Heart right ventricle (tissue), 16 donors: ENCODE data around the gene RASSF1. TPM values are rescaled to one million over a fixed set of nuclear protein-coding genes. Genes with fewer than 3 reads are reported as not detected.

Source experiments
- ATAC-seq, 8 donors: fragments of 200-7000 bp; cut with Tn5 transposase; one replicate each; pipeline ENCODE4 v1.9.1; 2020; ENCODE audit warnings: mild to moderate bottlenecking in 8 of 8, moderate library complexity in 8 of 8, moderate number of reproducible peaks in 1 of 8
- DNase-seq, 2 donors: peaks; one replicate each; pipeline ENCODE4 v3.0.0-alpha.2; 2020
- H3K27ac ChIP-seq, 10 donors: fragments of 200-600 bp; sonication (generic) in 2 of 10; one replicate each; pipeline versions ENCODE4 v1.5.0 to v1.8.0; 2020 to 2022; ENCODE audit warnings: mild to moderate bottlenecking in 3 of 10
- H3K27me3 ChIP-seq, 7 donors: fragments of 200-600 bp; one replicate each; pipeline ENCODE4 v1.8.0; 2021 to 2022; ENCODE audit warnings: mild to moderate bottlenecking in 2 of 7
- H3K36me3 ChIP-seq, 9 donors: fragments of 200-600 bp; sonication (generic) in 1 of 9; one replicate each; pipeline versions ENCODE4 v1.5.0 to v1.8.0; 2020 to 2022; ENCODE audit warnings: mild to moderate bottlenecking in 2 of 9
- H3K4me1 ChIP-seq, 9 donors: fragments of 200-600 bp; sonication (generic) in 1 of 9; one replicate each; pipeline versions ENCODE4 v1.5.0 to v1.8.0; 2020 to 2022; ENCODE audit warnings: mild to moderate bottlenecking in 4 of 9
- H3K4me3 ChIP-seq, 10 donors: fragments of 200-600 bp; sonication (generic) in 2 of 10; one replicate each; pipeline versions ENCODE4 v1.5.0 to v1.8.0; 2020 to 2022; ENCODE audit warnings: mild to moderate bottlenecking in 7 of 10, moderate library complexity in 2 of 10
- H3K9me3 ChIP-seq, 11 donors: fragments of 200-600 bp in 10 of 11; sonication (generic) in 2 of 11; one replicate each; pipeline versions ENCODE4 v1.5.0 to v1.8.0; 2013 to 2022; ENCODE audit warnings: mild to moderate bottlenecking in 2 of 11, control low read depth in 1 of 11, moderate library complexity in 1 of 11
- CTCF ChIP-seq, 9 donors: fragments of 200-600 bp; sonication (generic) in 2 of 9; IDR thresholded peaks; one replicate each; pipeline versions ENCODE4 v1.5.0 to v1.8.0; 2021 to 2022; ENCODE audit warnings: antibody characterized with exemption in 9 of 9, mild to moderate bottlenecking in 5 of 9, moderate library complexity in 1 of 9
- WGBS, 2 donors: extraction: QIAGEN DNeasy Blood & Tissue Kit; methylation state at CpG; one replicate each; pipeline ENCODE4 v1.1.7; 2013; ENCODE audit warnings: inconsistent platforms in 1 of 2; 5-methylcytosine and 5-hydroxymethylcytosine counted together
- intact Hi-C, 10 donors: fragments of 100-400 bp; cut with DNase I; formaldehyde crosslinking; loops; one replicate each; pipeline versions ENCODE4 v1.11.1 to v1.14.2; 2022
- polyA plus RNA-seq, 2 donors: library from polyadenylated mRNA; stranded (reverse); fragments of 200-250 nt; gene quantifications; one replicate each; pipeline ENCODE4 v1.2.3, GENCODE V29; 2013
- total RNA-seq, 10 donors: library from RNA; stranded (reverse); fragmentation: NEBNext Ultra II Directional in 3 of 10; extraction: Animal tissue kit (Norgen Biotek cat#: 25700) in 3 of 10; gene quantifications; one replicate each; pipeline versions ENCODE4 v1.2.1 to v1.2.4, GENCODE V29; 2021 to 2023
- donor health status: Arrhythmogenic right ventricular cardiomyopathy.
- donor health status: ischemic (EF 13 %, LVEDD 7.1; RV severe dilation, severe dysfunction).
- donor health status: healthy with polysubstance abuse.
- donor health status: DM: no; HTN: yes; CAD: no.
- donor health status: DM: no; HTN: no; CAD: no.
- donor health status: ischemic (EF 25% LVEDD 6.9; RV normal size, moderate dysfunction).
- donor health status: ischemic (EF 25% LVEDD 5.7; RV mildly dilated, moderate dysfunction).
- donor health status: healthy.
- donor health status: DM: yes; HTN: yes; CAD: no.
- donor health status: Ischemic cardiomyopathy.
- donor health status: ischemic (EF 35%, LVEDD 5.7; RV mildly dilated, moderate dysfunction).
- donor health status: nonischemic (EF 11% LVEDD 7.7; RV severe dilation, severe dysfunction).
- donor health status: DM: yes; HTN: yes; CAD: no.
- donor health status: PGD.
- donor health status: ischemic (EF 29% LVEDD 5.4; RV normal size, mild dysfunction).
- donor health status: nonischemic (EF 23%, LVEDD 6.1; RV moderate dilation, normal function).

Gene RASSF1
- total and polyA plus RNA-seq, 12 donors = 9.9 to 59.8 (median 13.1) TPM

GRCh38 chr3:50345008-50345407, 4.4 kb upstream of the RASSF1 start:
- Histone ChIP-seq H3K27me3 (no peaks in the 10 kb centered on the region), H3K27ac (peak overlapping the region in 1 of 10 donors; percentile 24), H3K36me3 (peaks cover 0 to 21% (median 0%) of the 10 kb centered on the region in 9 donors), H3K4me3 (peak overlapping the region in 9 of 10 donors; percentile 21 to 51 (median 39)), H3K9me3 (no peaks in the 10 kb centered on the region), H3K4me1 (peaks cover 16 to 55% (median 36%) of the 10 kb centered on the region in 9 donors)
- ATAC-seq (no peak), DNase-seq (no peak)
- TF ChIP-seq CTCF (IDR thresholded peaks at IDR 0.05) = no peak
- WGBS, 2 donors = 76 to 77% methylated on average over 8 of the region's 8 CpGs
- intact Hi-C loops = loop anchor here in 7 of 10 donors (5.0 to 10.0 kb wide), 4 partner anchors 197 to 1090 kb away; partner anchors contain the start of gene CISH (in 1 of the 7)

- 84 to 86% methylated on average over 13 of the region's 13 CpGs for WGBS, 2 donors
- no peak for ATAC-seq
- peak overlapping the region in 1 of 10 donors; percentile 40 for H3K27ac ChIP-seq
- no peaks in the 10 kb centered on the region for H3K9me3 ChIP-seq
- no peak for TF ChIP-seq CTCF (IDR thresholded peaks at IDR 0.05)
- peaks cover 0 to 7% (median 0%) of the 10 kb centered on the region in 9 donors for H3K36me3 ChIP-seq
- H3K4me1 ChIP-seq = peaks cover 16 to 65% (median 44%) of the 10 kb centered on the region in 9 donors
- no peaks in the 10 kb centered on the region for H3K27me3 ChIP-seq
- DNase-seq = no peak
- intact Hi-C loops = loop anchor here in 1 of 10 donors (10.0 kb wide), 1 partner anchor 1092 kb away; no protein-coding TSS in a partner anchor
- no peak overlapping the region for H3K4me3 ChIP-seq
These were observed 2.4 kb upstream of the RASSF1 start for GRCh38 chr3:50342813-50343633.

- intact Hi-C loops = loop anchor here in 1 of 10 donors (10.0 kb wide), 1 partner anchor 1093 kb away; no protein-coding TSS in a partner anchor
- Histone ChIP-seq H3K27ac (peak overlapping the region in 1 of 10 donors; percentile 97), H3K4me3 (peak overlapping the region in 1 of 10 donors; percentile 65), H3K4me1 (peaks cover 19 to 68% (median 49%) of the 10 kb centered on the region in 9 donors), H3K36me3 (no peaks in the 10 kb centered on the region), H3K27me3 (no peaks in the 10 kb centered on the region), H3K9me3 (no peaks in the 10 kb centered on the region)
- TF ChIP-seq CTCF (IDR thresholded peaks at IDR 0.05) = no peak
- ATAC-seq (no peak), DNase-seq (no peak)
- 93% methylated on average over 13 of the region's 13 CpGs for WGBS, 2 donors
These were observed 1.5 kb upstream of the RASSF1 start for GRCh38 chr3:50341996-50342650.

- peak overlapping the region in 8 of 10 donors; percentile 47 to 88 (median 64) for H3K4me3 ChIP-seq
- peak overlapping the region in 8 of 10 donors; percentile 90 to 100 (median 97) for H3K27ac ChIP-seq
- no peak for DNase-seq
- intact Hi-C loops = loop anchor here in 1 of 10 donors (10.0 kb wide), 1 partner anchor 1093 kb away; no protein-coding TSS in a partner anchor
- TF ChIP-seq CTCF (IDR thresholded peaks at IDR 0.05) = no peak
- no peaks in the 10 kb centered on the region for H3K27me3 ChIP-seq
- H3K4me1 ChIP-seq = peaks cover 19 to 63% (median 49%) of the 10 kb centered on the region in 9 donors
- H3K9me3 ChIP-seq = no peaks in the 10 kb centered on the region
- no peak for ATAC-seq
- WGBS, 2 donors = 89 to 96% methylated on average over 9 of the region's 9 CpGs
- H3K36me3 ChIP-seq = no peaks in the 10 kb centered on the region
These were observed 901 bp upstream of the RASSF1 start for GRCh38 chr3:50341537-50341936.
